Memory B cell (primary cell): ENCODE measurements around the gene GON4L.
A peak's percentile ranks its signal among the peaks of the same experiment; 100 is the strongest.

Experiments used
- ATAC-seq: fragments of 150-1000 bp; cut with Tn5 transposase; 2 replicates; pipeline ENCODE4 v1.10.0; 2021; ENCODE audit warnings: low read depth, mild to moderate bottlenecking, moderate library complexity
- DNase-seq, 2 donors: peaks; one replicate each; pipeline ENCODE4 v3.0.0; 2022; ENCODE audit warnings: low spot score in 2 of 2
- H3K27ac Mint-ChIP-seq: one replicate; pipeline ENCODE4 v1.8.0; 2022; ENCODE audit warnings: mild to moderate bottlenecking, moderate library complexity, mixed read lengths
- H3K27me3 Mint-ChIP-seq: one replicate; pipeline ENCODE4 v1.8.0; 2022; ENCODE audit warnings: mixed read lengths
- H3K36me3 Mint-ChIP-seq: one replicate; pipeline ENCODE4 v1.8.0; 2022; ENCODE audit warnings: mild to moderate bottlenecking, mixed read lengths
- H3K4me1 Mint-ChIP-seq: one replicate; pipeline ENCODE4 v1.8.0; 2022; ENCODE audit warnings: mixed read lengths
- H3K4me3 Mint-ChIP-seq: one replicate; pipeline ENCODE4 v1.8.0; 2022; ENCODE audit warnings: mild to moderate bottlenecking, moderate library complexity, mixed read lengths
- H3K9me3 Mint-ChIP-seq: one replicate; pipeline ENCODE4 v1.8.0; 2022; ENCODE audit warnings: mixed read lengths

Gene GON4L

GRCh38 chr1:155884031-155884960 is 27.3 kb upstream of the GON4L start:
- Mint-ChIP-seq H3K9me3 (no peaks in the 10 kb centered on the region), H3K36me3 (no peaks in the 10 kb centered on the region), H3K27me3 (no peaks in the 10 kb centered on the region), H3K4me3 (no peak overlapping the region), H3K27ac (no peak overlapping the region), H3K4me1 (no peaks in the 10 kb centered on the region)
- ATAC-seq, result no peak
- DNase-seq, result no peak

DNA sequence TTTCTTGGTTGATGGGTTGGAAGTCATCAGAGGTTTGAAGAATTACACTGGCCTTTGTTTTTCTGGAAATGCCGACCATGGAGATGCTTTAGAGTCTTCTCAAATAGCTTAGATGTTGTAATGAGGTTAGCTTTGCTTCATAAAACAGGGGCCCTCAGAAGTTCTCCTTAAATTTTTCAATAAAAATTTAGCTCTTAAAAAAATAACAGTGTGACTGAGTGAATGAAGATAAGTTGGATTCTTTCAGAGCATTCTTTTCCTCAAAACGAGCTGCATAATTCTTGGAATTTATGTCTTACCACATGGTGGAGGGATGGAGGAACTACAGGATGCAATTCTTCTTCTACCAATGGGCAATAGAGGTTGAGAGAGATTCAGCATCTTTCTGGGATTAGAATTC is 25.8 kb upstream of the GON4L start:
- no peaks in the 10 kb centered on the region for H3K27me3 Mint-ChIP-seq
- H3K9me3 Mint-ChIP-seq, result no peaks in the 10 kb centered on the region
- H3K36me3 Mint-ChIP-seq, result no peaks in the 10 kb centered on the region
- ATAC-seq (no peak), DNase-seq (no peak)
- H3K4me1 Mint-ChIP-seq, result no peaks in the 10 kb centered on the region
- H3K27ac Mint-ChIP-seq, result no peak overlapping the region
- H3K4me3 Mint-ChIP-seq, result no peak overlapping the region

GRCh38 chr1:155882235-155882634 is 25.2 kb upstream of the GON4L start:
- no peak overlapping the region for H3K27ac Mint-ChIP-seq
- ATAC-seq (peak; percentile 83), DNase-seq (no peak)
- no peak overlapping the region for H3K4me3 Mint-ChIP-seq
- no peaks in the 10 kb centered on the region for H3K9me3 Mint-ChIP-seq
- no peaks in the 10 kb centered on the region for H3K27me3 Mint-ChIP-seq
- no peaks in the 10 kb centered on the region for H3K4me1 Mint-ChIP-seq
- H3K36me3 Mint-ChIP-seq, result no peaks in the 10 kb centered on the region

GRCh38 chr1:155880950-155881349 is 23.9 kb upstream of the GON4L start:
- H3K27ac Mint-ChIP-seq, result no peak overlapping the region
- H3K4me1 Mint-ChIP-seq, result no peaks in the 10 kb centered on the region
- no peak overlapping the region for H3K4me3 Mint-ChIP-seq
- no peaks in the 10 kb centered on the region for H3K27me3 Mint-ChIP-seq
- H3K36me3 Mint-ChIP-seq, result no peaks in the 10 kb centered on the region
- no peak for DNase-seq
- no peak for ATAC-seq
- no peaks in the 10 kb centered on the region for H3K9me3 Mint-ChIP-seq

DNA sequence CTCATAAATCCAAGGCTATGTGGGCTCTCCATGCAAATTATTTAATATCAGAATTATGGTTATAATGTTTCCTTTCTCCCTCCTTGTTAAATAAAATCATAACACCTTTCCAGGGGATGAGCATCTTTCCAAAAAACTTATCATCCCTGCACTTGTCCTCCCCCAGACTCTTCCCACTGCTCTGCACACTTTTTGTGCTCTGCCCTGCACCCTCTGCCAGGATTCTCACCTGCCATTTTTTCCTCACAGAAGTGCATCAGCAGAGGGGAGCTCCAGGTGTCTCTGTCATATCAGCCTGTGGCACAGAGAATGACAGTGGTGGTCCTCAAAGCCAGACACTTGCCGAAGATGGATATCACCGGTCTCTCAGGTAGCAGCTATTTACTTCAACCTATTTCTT is 23.2 kb upstream of the GON4L start:
- ATAC-seq (no peak), DNase-seq (no peak)
- H3K27ac Mint-ChIP-seq, result no peak overlapping the region
- no peak overlapping the region for H3K4me3 Mint-ChIP-seq
- no peaks in the 10 kb centered on the region for H3K4me1 Mint-ChIP-seq
- no peaks in the 10 kb centered on the region for H3K9me3 Mint-ChIP-seq
- no peaks in the 10 kb centered on the region for H3K27me3 Mint-ChIP-seq
- H3K36me3 Mint-ChIP-seq, result no peaks in the 10 kb centered on the region

- no peaks in the 10 kb centered on the region for H3K4me1 Mint-ChIP-seq
- no peaks in the 10 kb centered on the region for H3K27me3 Mint-ChIP-seq
- no peak overlapping the region for H3K4me3 Mint-ChIP-seq
- no peak overlapping the region for H3K27ac Mint-ChIP-seq
- ATAC-seq, result no peak
- no peaks in the 10 kb centered on the region for H3K36me3 Mint-ChIP-seq
- H3K9me3 Mint-ChIP-seq, result no peaks in the 10 kb centered on the region
- no peak for DNase-seq
These were observed 20.9 kb upstream of the GON4L start for GRCh38 chr1:155877945-155878344.

- Mint-ChIP-seq H3K9me3 (no peaks in the 10 kb centered on the region), H3K36me3 (no peaks in the 10 kb centered on the region), H3K27me3 (no peaks in the 10 kb centered on the region), H3K27ac (no peak overlapping the region), H3K4me1 (no peaks in the 10 kb centered on the region), H3K4me3 (no peak overlapping the region)
- ATAC-seq, result no peak
- no peak for DNase-seq
These were observed 16.8 kb upstream of the GON4L start for GRCh38 chr1:155873860-155874259.

DNA sequence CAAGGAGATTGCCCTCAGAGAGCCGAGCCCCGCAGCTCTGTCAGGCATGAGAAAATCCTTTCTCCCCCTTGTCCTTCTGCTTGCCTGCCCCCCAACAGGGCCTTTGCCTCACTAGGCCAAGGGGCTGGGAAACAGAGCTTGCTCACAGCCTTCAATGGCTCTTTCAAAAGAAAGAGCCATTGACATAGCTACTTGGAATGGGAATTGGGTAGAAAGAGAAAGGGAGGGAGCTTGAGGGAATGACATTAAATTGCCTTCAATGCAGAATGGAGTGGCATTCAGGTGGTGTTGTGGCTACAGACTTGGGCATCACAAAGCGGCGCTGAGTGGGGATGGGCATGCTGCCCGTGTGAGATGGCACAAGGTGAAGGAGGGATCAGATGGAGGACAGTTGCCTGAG is 15.5 kb upstream of the GON4L start:
- DNase-seq (no peak), ATAC-seq (no peak)
- H3K27me3 Mint-ChIP-seq, result no peaks in the 10 kb centered on the region
- no peaks in the 10 kb centered on the region for H3K36me3 Mint-ChIP-seq
- no peak overlapping the region for H3K27ac Mint-ChIP-seq
- no peaks in the 10 kb centered on the region for H3K4me1 Mint-ChIP-seq
- no peak overlapping the region for H3K4me3 Mint-ChIP-seq
- no peaks in the 10 kb centered on the region for H3K9me3 Mint-ChIP-seq

DNA sequence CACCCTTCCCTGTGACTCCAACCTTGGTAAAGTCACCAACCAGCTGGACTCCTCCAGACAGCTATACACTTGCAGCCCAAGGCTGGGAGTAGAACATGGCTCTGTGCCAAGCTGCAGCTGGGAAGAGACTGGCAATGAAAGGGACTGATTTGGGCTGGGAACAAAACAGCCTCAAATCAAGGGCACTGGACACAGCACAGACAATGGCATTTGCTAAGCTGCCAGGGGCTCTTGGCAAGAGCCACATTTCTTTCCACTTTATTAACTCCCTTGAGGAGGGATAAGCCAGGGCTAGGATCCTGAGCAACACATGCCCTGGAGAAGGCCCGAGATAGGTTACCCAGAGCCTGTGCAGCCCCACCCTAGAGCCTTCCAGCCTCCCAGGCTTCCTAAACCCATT is 14.4 kb upstream of the GON4L start:
- Mint-ChIP-seq H3K36me3 (no peaks in the 10 kb centered on the region), H3K27ac (no peak overlapping the region), H3K9me3 (no peaks in the 10 kb centered on the region), H3K4me1 (no peaks in the 10 kb centered on the region), H3K27me3 (no peaks in the 10 kb centered on the region), H3K4me3 (no peak overlapping the region)
- ATAC-seq, result no peak
- DNase-seq, result no peak

GRCh38 chr1:155867766-155868165 is 10.8 kb upstream of the GON4L start:
- H3K36me3 Mint-ChIP-seq, result no peaks in the 10 kb centered on the region
- no peak overlapping the region for H3K27ac Mint-ChIP-seq
- ATAC-seq, result no peak
- no peaks in the 10 kb centered on the region for H3K9me3 Mint-ChIP-seq
- no peak for DNase-seq
- H3K4me3 Mint-ChIP-seq, result no peak overlapping the region
- no peaks in the 10 kb centered on the region for H3K27me3 Mint-ChIP-seq
- no peaks in the 10 kb centered on the region for H3K4me1 Mint-ChIP-seq

DNA sequence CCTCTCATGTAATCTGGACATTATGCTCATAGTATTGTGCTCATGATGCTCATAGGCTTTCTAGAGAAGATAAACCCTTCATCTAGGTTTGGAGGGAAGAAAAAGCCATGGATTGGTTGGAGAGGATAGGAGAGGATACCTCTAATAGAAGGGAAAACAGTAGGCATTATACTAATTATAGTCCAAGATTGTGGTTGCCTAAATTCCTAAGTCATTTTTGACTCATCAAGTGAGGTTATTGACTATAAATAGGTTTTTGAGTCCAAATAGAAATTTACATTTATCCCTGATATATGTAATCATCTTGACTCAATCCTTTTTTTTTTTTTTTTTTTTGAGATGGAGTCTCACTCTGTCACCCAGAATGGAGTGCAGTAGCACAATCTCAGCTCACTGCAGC is 7.4 kb upstream of the GON4L start:
- H3K27ac Mint-ChIP-seq, result no peak overlapping the region
- peaks cover 6% of the 10 kb centered on the region for H3K4me1 Mint-ChIP-seq
- ATAC-seq, result no peak
- no peak for DNase-seq
- peaks cover 12% of the 10 kb centered on the region for H3K27me3 Mint-ChIP-seq
- no peaks in the 10 kb centered on the region for H3K36me3 Mint-ChIP-seq
- no peak overlapping the region for H3K4me3 Mint-ChIP-seq
- H3K9me3 Mint-ChIP-seq, result no peaks in the 10 kb centered on the region

DNA sequence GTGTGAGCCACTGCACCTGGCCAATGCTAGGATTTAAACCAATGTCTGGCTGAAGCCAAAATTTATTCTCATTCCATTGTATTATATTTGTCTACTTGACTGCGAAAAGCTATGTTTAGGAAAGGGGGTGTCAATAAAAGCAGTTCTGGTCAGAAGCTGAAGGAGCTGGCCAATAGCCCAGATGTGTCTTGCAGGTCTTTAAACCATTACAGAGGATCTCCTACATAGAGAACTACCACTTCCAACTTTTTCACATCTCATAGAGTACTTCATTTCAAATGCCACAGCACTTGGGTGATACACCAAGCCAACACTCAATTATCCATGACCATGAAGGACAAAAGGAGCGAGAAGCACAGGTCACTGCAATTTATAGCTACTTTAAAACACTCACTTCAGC is 4.9 kb upstream of the GON4L start:
- ATAC-seq (no peak), DNase-seq (no peak)
- Mint-ChIP-seq H3K36me3 (no peaks in the 10 kb centered on the region), H3K27me3 (peaks cover 12% of the 10 kb centered on the region), H3K4me1 (peaks cover 13% of the 10 kb centered on the region), H3K27ac (no peak overlapping the region), H3K4me3 (no peak overlapping the region), H3K9me3 (no peaks in the 10 kb centered on the region)

- no peak overlapping the region for H3K27ac Mint-ChIP-seq
- no peak overlapping the region for H3K4me3 Mint-ChIP-seq
- no peaks in the 10 kb centered on the region for H3K36me3 Mint-ChIP-seq
- H3K9me3 Mint-ChIP-seq, result no peaks in the 10 kb centered on the region
- H3K4me1 Mint-ChIP-seq, result peaks cover 15% of the 10 kb centered on the region
- peaks cover 12% of the 10 kb centered on the region for H3K27me3 Mint-ChIP-seq
- DNase-seq (no peak), ATAC-seq (no peak)
These were observed 4.0 kb upstream of the GON4L start for GRCh38 chr1:155860970-155861510.

DNA sequence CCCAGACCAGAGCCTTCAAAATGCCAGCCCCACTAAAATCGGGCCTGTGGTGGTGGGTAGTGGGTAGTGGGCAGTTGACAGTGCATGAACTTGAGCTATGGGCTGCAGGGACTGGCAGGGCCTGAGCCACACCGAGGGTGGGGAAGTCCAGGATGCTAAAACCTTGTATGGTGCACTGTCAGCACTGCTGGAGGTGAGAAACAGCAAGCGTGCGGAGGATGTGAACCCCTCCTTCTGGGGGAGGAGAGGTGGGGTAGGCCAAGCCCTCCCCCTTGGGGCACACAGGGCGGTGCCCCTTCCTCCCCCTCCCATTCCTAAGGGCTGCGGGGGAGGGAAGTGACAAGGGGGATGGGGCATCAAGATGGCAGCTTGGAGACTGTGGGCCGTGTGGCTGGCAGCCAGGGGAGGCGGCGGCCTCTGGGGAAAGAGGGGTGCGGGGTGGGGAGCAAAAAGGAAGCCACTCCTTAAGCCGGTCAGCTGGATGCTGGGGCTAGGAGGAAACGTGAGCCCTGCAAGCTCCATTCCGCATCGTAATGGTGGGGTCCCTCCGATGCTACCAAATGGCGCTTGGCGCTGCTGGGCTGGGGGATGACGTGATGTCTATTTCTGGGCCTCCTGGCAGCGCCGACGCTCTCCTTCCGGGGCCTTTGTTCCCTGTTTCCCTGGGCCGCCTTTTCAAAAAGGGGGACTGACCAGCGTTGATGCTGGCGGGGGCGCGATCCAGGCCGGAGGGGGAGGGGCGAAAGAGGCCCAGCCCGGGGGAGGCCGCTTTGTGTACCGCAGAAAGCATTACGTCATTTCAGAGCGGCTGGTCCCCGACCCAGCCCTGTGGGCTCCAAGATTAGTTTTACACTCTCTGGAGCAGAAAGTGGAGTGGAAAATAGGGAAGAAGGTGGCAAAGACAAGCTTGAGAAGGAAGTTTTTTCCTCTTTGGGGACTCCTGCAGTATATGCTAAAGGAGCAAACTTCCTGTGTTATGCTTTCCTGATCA is 3.2 kb upstream of the GON4L start:
- no peaks in the 10 kb centered on the region for H3K9me3 Mint-ChIP-seq

More for the DNA sequence above, 3.2 kb upstream of the GON4L start:
- Mint-ChIP-seq H3K36me3 (peaks cover under 1% of the 10 kb centered on the region), H3K27me3 (peaks cover 12% of the 10 kb centered on the region), H3K4me3 (peak overlapping the region; percentile 91), H3K4me1 (peaks cover 15% of the 10 kb centered on the region), H3K27ac (peak overlapping the region; percentile 87)
- peak; percentile 7 to 29 for DNase-seq
- ATAC-seq, result no peak
